WTC11 (cell line): ENCODE data around the gene SCN8A. TPM values are rescaled to one million over a fixed set of nuclear protein-coding genes. Genes with fewer than 3 reads are reported as not detected.

Experiments used
- ATAC-seq: fragments of 200-7000 bp; cut with Tn5 transposase; 2 replicates; pipeline ENCODE4 v1.10.0; 2021; ENCODE audit warnings: mild to moderate bottlenecking, moderate library complexity
- CTCF ChIA-PET: fragments of 300-600 bp; sonication (Branson Sonifier 250); formaldehyde crosslinking; loops from one replicate; lab custom pipeline; 2021; ENCODE audit warnings: antibody characterized with exemption; lab: Charles Lee
- POLR2A ChIA-PET: fragments of 350-600 bp; sonication (Branson Sonifier 250); formaldehyde crosslinking; loops from one replicate; lab custom pipeline; 2021; ENCODE audit warnings: antibody characterized with exemption; lab: Charles Lee
- DNase-seq: peaks from one replicate; pipeline ENCODE4 v3.0.0; 2021; ENCODE audit warnings: low spot score
- H3K27ac Mint-ChIP-seq: 2 replicates; pipeline ENCODE4 v1.8.0; 2021; ENCODE audit warnings: mixed read lengths
- H3K27me3 Mint-ChIP-seq: 2 replicates; pipeline ENCODE4 v1.8.0; 2021; ENCODE audit warnings: low read depth, mild to moderate bottlenecking, moderate library complexity, mixed read lengths
- H3K36me3 Mint-ChIP-seq: 2 replicates; pipeline ENCODE4 v1.8.0; 2021; ENCODE audit warnings: mixed read lengths
- H3K4me1 Mint-ChIP-seq: 2 replicates; pipeline ENCODE4 v1.8.0; 2022; ENCODE audit warnings: mixed read lengths
- H3K4me3 Mint-ChIP-seq: 2 replicates; pipeline ENCODE4 v1.8.0; 2021; ENCODE audit warnings: mild to moderate bottlenecking, moderate library complexity, mixed read lengths
- H3K9me3 Mint-ChIP-seq: 2 replicates; pipeline ENCODE4 v1.8.0; 2021; ENCODE audit warnings: mixed read lengths
- CBFB ChIP-seq: sonication (generic); formaldehyde crosslinking; IDR thresholded peaks from 2 replicates; pipeline ENCODE4 v1.8.1; 2022; ENCODE audit warnings: mild to moderate bottlenecking, low read depth, missing genetic modification reagents
- CREB1 ChIP-seq: sonication (generic); formaldehyde crosslinking; IDR thresholded peaks from 2 replicates; pipeline ENCODE4 v1.8.0; 2023; ENCODE audit warnings: mild to moderate bottlenecking, missing genetic modification reagents
- FOXJ3 ChIP-seq: sonication (generic); formaldehyde crosslinking; IDR thresholded peaks from 2 replicates; pipeline ENCODE4 v1.9.0; 2021; ENCODE audit warnings: missing genetic modification reagents, mild to moderate bottlenecking, borderline replicate concordance
- FOXK1 ChIP-seq: sonication (generic); formaldehyde crosslinking; IDR thresholded peaks from 2 replicates; pipeline ENCODE4 v1.8.0; 2022; ENCODE audit warnings: mild to moderate bottlenecking, moderate library complexity, missing genetic modification reagents
- FOXP1 ChIP-seq: sonication (generic); formaldehyde crosslinking; IDR thresholded peaks from 2 replicates; pipeline ENCODE4 v1.8.0; 2022; ENCODE audit warnings: missing genetic modification reagents, mild to moderate bottlenecking, moderate library complexity, borderline replicate concordance
- FOXP4 ChIP-seq: sonication (generic); formaldehyde crosslinking; IDR thresholded peaks from 2 replicates; pipeline ENCODE4 v1.8.0; 2022; ENCODE audit warnings: mild to moderate bottlenecking, missing genetic modification reagents
- GTF2I ChIP-seq: fragments of 250-450 bp; sonication (Bioruptor Pico); conservative IDR thresholded peaks from 2 replicates; pipeline ENCODE4 v1.4.0; 2021; ENCODE audit warnings: mild to moderate bottlenecking
- HMGA2 ChIP-seq: fragments of 250-450 bp; sonication (Bioruptor Pico); IDR thresholded peaks from 2 replicates; pipeline ENCODE4 v1.4.0; 2021; ENCODE audit warnings: mild to moderate bottlenecking, moderate library complexity
- HMGXB4 ChIP-seq: sonication (generic); formaldehyde crosslinking; IDR thresholded peaks from 2 replicates; pipeline ENCODE4 v1.8.1; 2023; ENCODE audit warnings: mild to moderate bottlenecking, moderate library complexity, missing genetic modification reagents
- IRF2 ChIP-seq: sonication (generic); formaldehyde crosslinking; IDR thresholded peaks from 2 replicates; pipeline ENCODE4 v1.8.0; 2022; ENCODE audit warnings: low read depth, missing genetic modification reagents, borderline replicate concordance
- JUN ChIP-seq: sonication (generic); formaldehyde crosslinking; IDR thresholded peaks from 2 replicates; pipeline ENCODE4 v1.8.0; 2023; ENCODE audit warnings: mild to moderate bottlenecking, missing genetic modification reagents
- KAT7 ChIP-seq: sonication (generic); formaldehyde crosslinking; IDR thresholded peaks from 2 replicates; pipeline ENCODE4 v1.8.1; 2023; ENCODE audit warnings: missing genetic modification reagents, mild to moderate bottlenecking, borderline replicate concordance
- NFE2L1 ChIP-seq: sonication (generic); formaldehyde crosslinking; IDR thresholded peaks from 2 replicates; pipeline ENCODE4 v1.8.1; 2023; ENCODE audit warnings: missing genetic modification reagents
- NR3C1 ChIP-seq: sonication (generic); formaldehyde crosslinking; conservative IDR thresholded peaks from 2 replicates; pipeline ENCODE4 v1.8.1; 2023; ENCODE audit warnings: low read depth, mild to moderate bottlenecking, missing genetic modification reagents
- OVOL2 ChIP-seq: fragments of 250-450 bp; sonication (Bioruptor Pico); IDR thresholded peaks from 2 replicates; pipeline ENCODE4 v1.9.0; 2021; ENCODE audit warnings: mild to moderate bottlenecking, borderline replicate concordance
- SMAD4 ChIP-seq: sonication (generic); formaldehyde crosslinking; IDR thresholded peaks from 2 replicates; pipeline ENCODE4 v1.8.0; 2022; ENCODE audit warnings: mild to moderate bottlenecking, missing genetic modification reagents
- TEAD4 ChIP-seq: sonication (generic); formaldehyde crosslinking; IDR thresholded peaks from 2 replicates; pipeline ENCODE4 v1.8.0; 2022; ENCODE audit warnings: mild to moderate bottlenecking, missing genetic modification reagents
- USF2 ChIP-seq: sonication (generic); formaldehyde crosslinking; IDR thresholded peaks from 2 replicates; pipeline ENCODE4 v1.8.1; 2023; ENCODE audit warnings: mild to moderate bottlenecking, missing genetic modification reagents, moderate library complexity
- ZNF121 ChIP-seq: sonication (generic); formaldehyde crosslinking; IDR thresholded peaks from 2 replicates; pipeline ENCODE4 v1.8.0; 2023; ENCODE audit warnings: missing genetic modification reagents
- ZNF232 ChIP-seq: sonication (generic); formaldehyde crosslinking; IDR thresholded peaks from 2 replicates; pipeline ENCODE4 v1.8.0; 2022; ENCODE audit warnings: mild to moderate bottlenecking, missing genetic modification reagents
- ZNF396 ChIP-seq: fragments of 250-450 bp; sonication (Bioruptor Pico); IDR thresholded peaks from 2 replicates; pipeline ENCODE4 v1.8.0; 2021; ENCODE audit warnings: mild to moderate bottlenecking, moderate library complexity, borderline replicate concordance
- total RNA-seq: library from RNA; stranded (reverse); gene quantifications from 3 replicates; pipeline ENCODE4 v1.2.3, GENCODE V29; 2021
- TF ChIP-seq, protein P1 (sequence below): sonication (generic); formaldehyde crosslinking; IDR thresholded peaks from 2 replicates; pipeline ENCODE4 v1.8.1; 2023; ENCODE audit warnings: mild to moderate bottlenecking, missing genetic modification reagents
- TF ChIP-seq, protein P2 (sequence below): sonication (generic); formaldehyde crosslinking; IDR thresholded peaks from 2 replicates; pipeline ENCODE4 v1.8.1; 2023; ENCODE audit warnings: mild to moderate bottlenecking, missing genetic modification reagents, moderate library complexity
- TF ChIP-seq, protein P3 (sequence below): fragments of 200-600 bp; IDR thresholded peaks from 2 replicates; pipeline ENCODE4 v1.8.0; 2022; ENCODE audit warnings: antibody characterized with exemption
- TF ChIP-seq, protein P4 (sequence below): sonication (generic); formaldehyde crosslinking; IDR thresholded peaks from 2 replicates; pipeline ENCODE4 v1.8.0; 2023; ENCODE audit warnings: missing genetic modification reagents, mild to moderate bottlenecking, borderline replicate concordance

The SCN8A gene
- total RNA-seq, 1 experiment from 2014 or later, result 14.4 TPM

GRCh38 chr12:51669271-51669670, 78.2 kb downstream of the SCN8A start:
- Mint-ChIP-seq H3K4me3 (no peak overlapping the region), H3K27me3 (no peaks in the 10 kb centered on the region), H3K4me1 (peaks cover 25% of the 10 kb centered on the region), H3K9me3 (no peaks in the 10 kb centered on the region), H3K27ac (peak overlapping the region; percentile 25), H3K36me3 (peaks cover 4% of the 10 kb centered on the region)
- no peak for TF ChIP-seq GTF2I (CRISPR knock-in tag)
- TF ChIP-seq ZNF396 (CRISPR knock-in tag), result no peak
- TF ChIP-seq ZNF121 (CRISPR knock-in tag), result no peak
- TF ChIP-seq OVOL2 (CRISPR knock-in tag), result no peak
- no peak for TF ChIP-seq TEAD4 (CRISPR knock-in tag)
- TF ChIP-seq, protein P1, sequence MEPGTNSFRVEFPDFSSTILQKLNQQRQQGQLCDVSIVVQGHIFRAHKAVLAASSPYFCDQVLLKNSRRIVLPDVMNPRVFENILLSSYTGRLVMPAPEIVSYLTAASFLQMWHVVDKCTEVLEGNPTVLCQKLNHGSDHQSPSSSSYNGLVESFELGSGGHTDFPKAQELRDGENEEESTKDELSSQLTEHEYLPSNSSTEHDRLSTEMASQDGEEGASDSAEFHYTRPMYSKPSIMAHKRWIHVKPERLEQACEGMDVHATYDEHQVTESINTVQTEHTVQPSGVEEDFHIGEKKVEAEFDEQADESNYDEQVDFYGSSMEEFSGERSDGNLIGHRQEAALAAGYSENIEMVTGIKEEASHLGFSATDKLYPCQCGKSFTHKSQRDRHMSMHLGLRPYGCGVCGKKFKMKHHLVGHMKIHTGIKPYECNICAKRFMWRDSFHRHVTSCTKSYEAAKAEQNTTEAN, result no peak
- no peak for TF ChIP-seq NFE2L1 (CRISPR knock-in tag)
- no peak for TF ChIP-seq HMGXB4 (CRISPR knock-in tag)
- no peak for TF ChIP-seq FOXP1 (CRISPR knock-in tag)
- no peak for TF ChIP-seq FOXJ3 (CRISPR knock-in tag)
- TF ChIP-seq USF2 (CRISPR knock-in tag), result no peak
- TF ChIP-seq, protein P2, sequence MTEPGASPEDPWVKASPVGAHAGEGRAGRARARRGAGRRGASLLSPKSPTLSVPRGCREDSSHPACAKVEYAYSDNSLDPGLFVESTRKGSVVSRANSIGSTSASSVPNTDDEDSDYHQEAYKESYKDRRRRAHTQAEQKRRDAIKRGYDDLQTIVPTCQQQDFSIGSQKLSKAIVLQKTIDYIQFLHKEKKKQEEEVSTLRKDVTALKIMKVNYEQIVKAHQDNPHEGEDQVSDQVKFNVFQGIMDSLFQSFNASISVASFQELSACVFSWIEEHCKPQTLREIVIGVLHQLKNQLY, result no peak
- no peak for TF ChIP-seq ZNF232 (CRISPR knock-in tag)
- ATAC-seq (no peak), DNase-seq (no peak)
- CTCF ChIA-PET, result no interaction called here
- POLR2A ChIA-PET, result no interaction called here

DNA sequence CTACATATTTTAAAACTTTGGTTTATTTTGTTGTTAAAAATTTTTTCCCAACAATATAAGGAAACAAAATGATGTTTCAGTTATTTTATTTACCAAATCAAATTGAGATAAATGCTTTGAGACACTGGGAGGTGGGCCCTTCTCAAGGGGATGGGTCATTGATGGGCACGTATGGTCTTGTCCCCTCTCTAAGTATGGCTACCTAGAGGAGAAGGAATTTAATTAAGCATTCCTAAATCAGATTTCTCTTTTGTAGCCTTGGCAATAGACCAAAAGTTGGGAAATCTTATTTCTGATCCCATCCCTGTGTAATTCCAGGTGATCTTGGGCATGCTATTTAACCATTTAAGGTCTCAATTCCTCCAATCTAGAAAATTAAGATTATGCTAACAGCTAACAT, 79.0 kb downstream of the SCN8A start:
- no peak for ATAC-seq
- no peak for DNase-seq
- Mint-ChIP-seq H3K27me3 (no peaks in the 10 kb centered on the region), H3K36me3 (peaks cover 2% of the 10 kb centered on the region; the same call in 1 of the 2 replicates), H3K9me3 (no peaks in the 10 kb centered on the region), H3K27ac (no peak overlapping the region), H3K4me3 (no peak overlapping the region), H3K4me1 (peaks cover 28% of the 10 kb centered on the region)
- POLR2A ChIA-PET, result no interaction called here
- CTCF ChIA-PET, result no interaction called here
- no peak for TF ChIP-seq CBFB (CRISPR knock-in tag)
- TF ChIP-seq SMAD4 (CRISPR knock-in tag), result no peak
- no peak for TF ChIP-seq NR3C1
- TF ChIP-seq, protein P3, sequence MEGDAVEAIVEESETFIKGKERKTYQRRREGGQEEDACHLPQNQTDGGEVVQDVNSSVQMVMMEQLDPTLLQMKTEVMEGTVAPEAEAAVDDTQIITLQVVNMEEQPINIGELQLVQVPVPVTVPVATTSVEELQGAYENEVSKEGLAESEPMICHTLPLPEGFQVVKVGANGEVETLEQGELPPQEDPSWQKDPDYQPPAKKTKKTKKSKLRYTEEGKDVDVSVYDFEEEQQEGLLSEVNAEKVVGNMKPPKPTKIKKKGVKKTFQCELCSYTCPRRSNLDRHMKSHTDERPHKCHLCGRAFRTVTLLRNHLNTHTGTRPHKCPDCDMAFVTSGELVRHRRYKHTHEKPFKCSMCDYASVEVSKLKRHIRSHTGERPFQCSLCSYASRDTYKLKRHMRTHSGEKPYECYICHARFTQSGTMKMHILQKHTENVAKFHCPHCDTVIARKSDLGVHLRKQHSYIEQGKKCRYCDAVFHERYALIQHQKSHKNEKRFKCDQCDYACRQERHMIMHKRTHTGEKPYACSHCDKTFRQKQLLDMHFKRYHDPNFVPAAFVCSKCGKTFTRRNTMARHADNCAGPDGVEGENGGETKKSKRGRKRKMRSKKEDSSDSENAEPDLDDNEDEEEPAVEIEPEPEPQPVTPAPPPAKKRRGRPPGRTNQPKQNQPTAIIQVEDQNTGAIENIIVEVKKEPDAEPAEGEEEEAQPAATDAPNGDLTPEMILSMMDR, result no peak
- no peak for TF ChIP-seq KAT7 (CRISPR knock-in tag)
- no peak for TF ChIP-seq FOXP4 (CRISPR knock-in tag)
- TF ChIP-seq, protein P4, sequence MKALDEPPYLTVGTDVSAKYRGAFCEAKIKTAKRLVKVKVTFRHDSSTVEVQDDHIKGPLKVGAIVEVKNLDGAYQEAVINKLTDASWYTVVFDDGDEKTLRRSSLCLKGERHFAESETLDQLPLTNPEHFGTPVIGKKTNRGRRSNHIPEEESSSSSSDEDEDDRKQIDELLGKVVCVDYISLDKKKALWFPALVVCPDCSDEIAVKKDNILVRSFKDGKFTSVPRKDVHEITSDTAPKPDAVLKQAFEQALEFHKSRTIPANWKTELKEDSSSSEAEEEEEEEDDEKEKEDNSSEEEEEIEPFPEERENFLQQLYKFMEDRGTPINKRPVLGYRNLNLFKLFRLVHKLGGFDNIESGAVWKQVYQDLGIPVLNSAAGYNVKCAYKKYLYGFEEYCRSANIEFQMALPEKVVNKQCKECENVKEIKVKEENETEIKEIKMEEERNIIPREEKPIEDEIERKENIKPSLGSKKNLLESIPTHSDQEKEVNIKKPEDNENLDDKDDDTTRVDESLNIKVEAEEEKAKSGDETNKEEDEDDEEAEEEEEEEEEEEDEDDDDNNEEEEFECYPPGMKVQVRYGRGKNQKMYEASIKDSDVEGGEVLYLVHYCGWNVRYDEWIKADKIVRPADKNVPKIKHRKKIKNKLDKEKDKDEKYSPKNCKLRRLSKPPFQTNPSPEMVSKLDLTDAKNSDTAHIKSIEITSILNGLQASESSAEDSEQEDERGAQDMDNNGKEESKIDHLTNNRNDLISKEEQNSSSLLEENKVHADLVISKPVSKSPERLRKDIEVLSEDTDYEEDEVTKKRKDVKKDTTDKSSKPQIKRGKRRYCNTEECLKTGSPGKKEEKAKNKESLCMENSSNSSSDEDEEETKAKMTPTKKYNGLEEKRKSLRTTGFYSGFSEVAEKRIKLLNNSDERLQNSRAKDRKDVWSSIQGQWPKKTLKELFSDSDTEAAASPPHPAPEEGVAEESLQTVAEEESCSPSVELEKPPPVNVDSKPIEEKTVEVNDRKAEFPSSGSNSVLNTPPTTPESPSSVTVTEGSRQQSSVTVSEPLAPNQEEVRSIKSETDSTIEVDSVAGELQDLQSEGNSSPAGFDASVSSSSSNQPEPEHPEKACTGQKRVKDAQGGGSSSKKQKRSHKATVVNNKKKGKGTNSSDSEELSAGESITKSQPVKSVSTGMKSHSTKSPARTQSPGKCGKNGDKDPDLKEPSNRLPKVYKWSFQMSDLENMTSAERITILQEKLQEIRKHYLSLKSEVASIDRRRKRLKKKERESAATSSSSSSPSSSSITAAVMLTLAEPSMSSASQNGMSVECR, result no peak
- no peak for TF ChIP-seq FOXK1 (CRISPR knock-in tag)
- no peak for TF ChIP-seq HMGA2
- TF ChIP-seq CREB1 (CRISPR knock-in tag), result no peak
- TF ChIP-seq IRF2 (CRISPR knock-in tag), result no peak
- no peak for TF ChIP-seq GTF2I (CRISPR knock-in tag)
- TF ChIP-seq JUN (CRISPR knock-in tag), result no peak
